ENCODE data around the gene GMDS.
"Not testable (repeated sequence)": the region's sequence is repeated elsewhere in the genome, so short reads cannot be mapped to it uniquely, and the experiment has no call there.

DNA sequence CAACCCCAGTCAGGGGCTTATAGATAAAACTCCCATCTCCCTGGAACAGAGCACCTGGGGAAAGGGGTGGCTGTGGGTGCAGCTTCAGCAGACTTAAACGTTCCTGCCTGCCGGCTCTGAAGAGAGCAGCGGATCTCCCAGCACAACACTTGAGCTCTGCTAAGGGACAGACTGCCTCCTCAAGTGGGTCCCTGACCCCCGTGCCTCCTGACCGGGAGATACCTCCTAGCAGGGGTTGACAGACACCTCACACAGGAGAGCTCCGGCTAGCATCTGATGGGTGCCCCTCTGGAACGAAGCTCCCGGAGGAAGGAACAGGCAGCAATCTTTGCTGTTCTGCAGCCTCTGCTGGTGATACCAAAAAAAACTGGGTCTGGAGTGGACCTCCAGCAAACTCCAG, 494.3 kb downstream of the GMDS start:
- TF ChIP-seq, protein P1, sequence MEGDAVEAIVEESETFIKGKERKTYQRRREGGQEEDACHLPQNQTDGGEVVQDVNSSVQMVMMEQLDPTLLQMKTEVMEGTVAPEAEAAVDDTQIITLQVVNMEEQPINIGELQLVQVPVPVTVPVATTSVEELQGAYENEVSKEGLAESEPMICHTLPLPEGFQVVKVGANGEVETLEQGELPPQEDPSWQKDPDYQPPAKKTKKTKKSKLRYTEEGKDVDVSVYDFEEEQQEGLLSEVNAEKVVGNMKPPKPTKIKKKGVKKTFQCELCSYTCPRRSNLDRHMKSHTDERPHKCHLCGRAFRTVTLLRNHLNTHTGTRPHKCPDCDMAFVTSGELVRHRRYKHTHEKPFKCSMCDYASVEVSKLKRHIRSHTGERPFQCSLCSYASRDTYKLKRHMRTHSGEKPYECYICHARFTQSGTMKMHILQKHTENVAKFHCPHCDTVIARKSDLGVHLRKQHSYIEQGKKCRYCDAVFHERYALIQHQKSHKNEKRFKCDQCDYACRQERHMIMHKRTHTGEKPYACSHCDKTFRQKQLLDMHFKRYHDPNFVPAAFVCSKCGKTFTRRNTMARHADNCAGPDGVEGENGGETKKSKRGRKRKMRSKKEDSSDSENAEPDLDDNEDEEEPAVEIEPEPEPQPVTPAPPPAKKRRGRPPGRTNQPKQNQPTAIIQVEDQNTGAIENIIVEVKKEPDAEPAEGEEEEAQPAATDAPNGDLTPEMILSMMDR (conservative IDR thresholded peaks at IDR 0.05; ENCODE audit: low read length): not testable (repeated sequence)
- not testable (repeated sequence) for TF ChIP-seq EZH2phosphoT487 (IDR thresholded peaks at IDR 0.05; ENCODE audit: borderline replicate concordance)

Data from Loucy (cell line).